ENCODE measurements around the gene GPER1. TPM values are rescaled to one million over a fixed set of nuclear protein-coding genes. Genes with fewer than 3 reads are reported as not detected.

The GPER1 gene
- total and polyA plus RNA-seq, 2 donors: 0.99 to 3.4 TPM

- Histone ChIP-seq H3K9me3 (ENCODE audit: control insufficient read depth in 2 of 2, insufficient read depth in 1 of 2, low read length in 1 of 2) (peaks cover 0 to 4% of the 10 kb centered on the region in 2 donors), H3K4me3 (ENCODE audit: low read length in 2 of 2) (no peak overlapping the region), H3K27ac (ENCODE audit: low read depth in 1 of 2, low read length in 1 of 2) (no peak overlapping the region), H3K4me1 (ENCODE audit: control insufficient read depth in 2 of 2, insufficient read depth in 2 of 2, low read length in 2 of 2) (peaks cover 0 to 3% of the 10 kb centered on the region in 2 donors), H3K36me3 (ENCODE audit: control insufficient read depth in 2 of 2, insufficient read depth in 2 of 2, low read length in 1 of 2) (peaks cover 0 to 7% of the 10 kb centered on the region in 2 donors), H3K27me3 (ENCODE audit: control insufficient read depth in 2 of 2, insufficient read depth in 1 of 2, low read length in 1 of 2) (no peaks in the 10 kb centered on the region)
- 94% methylated on average over 23 of the region's 23 CpGs for WGBS
- no peak for DNase-seq (ENCODE audit: low read depth in 6 of 9, low spot score in 9 of 9)
Observed at GRCh38 chr7:1124816-1125602, 37.1 kb downstream of the GPER1 start.

DNA sequence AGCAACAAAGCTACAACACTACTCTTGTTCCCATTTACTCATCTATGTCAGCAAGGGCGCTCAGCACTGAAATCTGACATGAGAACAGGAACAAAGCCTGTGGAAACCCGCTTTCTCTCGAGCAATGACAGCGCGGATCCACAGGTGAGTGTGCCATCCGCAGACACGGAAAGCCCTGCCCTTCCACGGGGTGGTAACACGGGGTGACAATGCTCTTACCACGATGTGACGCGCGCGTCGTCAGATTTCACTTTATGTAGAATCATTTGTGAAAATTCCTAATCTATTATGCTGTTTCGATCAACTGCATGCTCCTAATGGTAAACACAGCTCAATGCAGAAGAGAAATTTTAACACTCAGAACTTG lies 37.7 kb downstream of the GPER1 start:
- DNase-seq (ENCODE audit: low read depth in 6 of 9, low spot score in 9 of 9): no peak
- peaks cover 0 to 4% of the 10 kb centered on the region in 2 donors for H3K9me3 ChIP-seq (ENCODE audit: control insufficient read depth in 2 of 2, insufficient read depth in 1 of 2, low read length in 1 of 2)
- peaks cover 0 to 7% of the 10 kb centered on the region in 2 donors for H3K36me3 ChIP-seq (ENCODE audit: control insufficient read depth in 2 of 2, insufficient read depth in 2 of 2, low read length in 1 of 2)
- peaks cover 0 to 3% of the 10 kb centered on the region in 2 donors for H3K4me1 ChIP-seq (ENCODE audit: control insufficient read depth in 2 of 2, insufficient read depth in 2 of 2, low read length in 2 of 2)
- no peak overlapping the region for H3K4me3 ChIP-seq (ENCODE audit: low read length in 2 of 2)
- H3K27me3 ChIP-seq (ENCODE audit: control insufficient read depth in 2 of 2, insufficient read depth in 1 of 2, low read length in 1 of 2): no peaks in the 10 kb centered on the region
- H3K27ac ChIP-seq (ENCODE audit: low read depth in 1 of 2, low read length in 1 of 2): no peak overlapping the region
- 98% methylated on average over 16 of the region's 16 CpGs for WGBS

GRCh38 chr7:1127001-1127400 lies 39.1 kb downstream of the GPER1 start:
- DNase-seq (ENCODE audit: low read depth in 6 of 9, low spot score in 9 of 9): no peak
- Histone ChIP-seq H3K4me3 (ENCODE audit: low read length in 2 of 2) (no peak overlapping the region), H3K9me3 (ENCODE audit: control insufficient read depth in 2 of 2, insufficient read depth in 1 of 2, low read length in 1 of 2) (no peaks in the 10 kb centered on the region), H3K27me3 (ENCODE audit: control insufficient read depth in 2 of 2, insufficient read depth in 1 of 2, low read length in 1 of 2) (no peaks in the 10 kb centered on the region), H3K4me1 (ENCODE audit: control insufficient read depth in 2 of 2, insufficient read depth in 2 of 2, low read length in 2 of 2) (peaks cover 0 to 3% of the 10 kb centered on the region in 2 donors), H3K27ac (ENCODE audit: low read depth in 1 of 2, low read length in 1 of 2) (no peak overlapping the region), H3K36me3 (ENCODE audit: control insufficient read depth in 2 of 2, insufficient read depth in 2 of 2, low read length in 1 of 2) (peaks cover 0 to 7% of the 10 kb centered on the region in 2 donors)
- 93% methylated on average over 7 of the region's 7 CpGs for WGBS

- no peak overlapping the region for H3K4me3 ChIP-seq (ENCODE audit: low read length in 2 of 2)
- H3K4me1 ChIP-seq (ENCODE audit: control insufficient read depth in 2 of 2, insufficient read depth in 2 of 2, low read length in 2 of 2): no peaks in the 10 kb centered on the region
- no peaks in the 10 kb centered on the region for H3K9me3 ChIP-seq (ENCODE audit: control insufficient read depth in 2 of 2, insufficient read depth in 1 of 2, low read length in 1 of 2)
- H3K36me3 ChIP-seq (ENCODE audit: control insufficient read depth in 2 of 2, insufficient read depth in 2 of 2, low read length in 1 of 2): peaks cover 0 to 7% of the 10 kb centered on the region in 2 donors
- no peak overlapping the region for H3K27ac ChIP-seq (ENCODE audit: low read depth in 1 of 2, low read length in 1 of 2)
- no peaks in the 10 kb centered on the region for H3K27me3 ChIP-seq (ENCODE audit: control insufficient read depth in 2 of 2, insufficient read depth in 1 of 2, low read length in 1 of 2)
- 98% methylated on average over 13 of the region's 13 CpGs for WGBS
- no peak for DNase-seq (ENCODE audit: low read depth in 6 of 9, low spot score in 9 of 9)
Observed at GRCh38 chr7:1129431-1129830, 41.5 kb downstream of the GPER1 start.

- Histone ChIP-seq H3K27ac (ENCODE audit: low read depth in 1 of 2, low read length in 1 of 2) (no peak overlapping the region), H3K36me3 (ENCODE audit: control insufficient read depth in 2 of 2, insufficient read depth in 2 of 2, low read length in 1 of 2) (peaks cover 0 to 7% of the 10 kb centered on the region in 2 donors), H3K4me1 (ENCODE audit: control insufficient read depth in 2 of 2, insufficient read depth in 2 of 2, low read length in 2 of 2) (no peaks in the 10 kb centered on the region), H3K27me3 (ENCODE audit: control insufficient read depth in 2 of 2, insufficient read depth in 1 of 2, low read length in 1 of 2) (no peaks in the 10 kb centered on the region), H3K9me3 (ENCODE audit: control insufficient read depth in 2 of 2, insufficient read depth in 1 of 2, low read length in 1 of 2) (no peaks in the 10 kb centered on the region), H3K4me3 (ENCODE audit: low read length in 2 of 2) (no peak overlapping the region)
- no peak for DNase-seq (ENCODE audit: low read depth in 6 of 9, low spot score in 9 of 9)
- WGBS: 97% methylated on average over 26 of the region's 26 CpGs
Observed at GRCh38 chr7:1130021-1130990, 42.4 kb downstream of the GPER1 start.

DNA sequence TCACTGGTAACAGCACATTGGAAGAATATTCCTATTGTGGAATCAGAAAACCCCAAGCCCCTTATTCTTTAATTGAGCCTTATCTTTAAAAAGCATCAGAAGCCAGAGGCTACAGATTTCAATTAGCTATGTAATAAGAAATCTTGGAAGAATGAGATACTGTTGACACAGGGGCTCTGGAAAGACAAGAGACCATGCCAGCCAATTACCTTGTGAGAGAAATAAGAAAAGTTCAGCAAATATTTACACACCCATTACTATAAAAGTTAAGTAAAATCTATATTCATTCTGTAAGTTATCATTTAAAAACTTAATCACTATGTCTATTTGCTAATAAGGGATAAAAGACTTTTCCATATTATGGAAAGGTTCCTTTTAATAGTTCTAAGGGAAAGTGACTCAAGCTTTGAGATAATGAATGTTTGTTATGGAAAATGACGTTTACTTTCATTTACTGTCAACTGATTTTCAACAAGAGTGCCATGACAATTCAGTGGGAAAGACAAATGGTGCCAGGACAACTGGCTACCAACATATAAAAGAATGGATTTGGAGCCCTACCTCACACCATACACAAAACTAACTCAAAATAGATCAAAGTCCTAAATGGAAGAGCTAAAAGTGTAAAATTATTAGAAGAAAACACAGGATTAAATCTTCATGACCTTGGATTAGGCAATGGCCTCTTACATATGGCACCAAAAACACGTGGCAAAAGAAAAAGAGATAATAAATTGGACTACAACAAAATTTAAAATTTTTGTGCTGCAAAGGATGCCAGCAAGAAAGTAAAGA lies 43.8 kb downstream of the GPER1 start:
- no peak overlapping the region for H3K27ac ChIP-seq (ENCODE audit: low read depth in 1 of 2, low read length in 1 of 2)
- 96% methylated on average over 2 of the region's 2 CpGs for WGBS
- H3K27me3 ChIP-seq (ENCODE audit: control insufficient read depth in 2 of 2, insufficient read depth in 1 of 2, low read length in 1 of 2): no peaks in the 10 kb centered on the region
- no peak for DNase-seq (ENCODE audit: low read depth in 6 of 9, low spot score in 9 of 9)
- peaks cover 0 to 4% of the 10 kb centered on the region in 2 donors for H3K36me3 ChIP-seq (ENCODE audit: control insufficient read depth in 2 of 2, insufficient read depth in 2 of 2, low read length in 1 of 2)
- no peak overlapping the region for H3K4me3 ChIP-seq (ENCODE audit: low read length in 2 of 2)
- peaks cover under 1 to 1% of the 10 kb centered on the region in 2 donors for H3K4me1 ChIP-seq (ENCODE audit: control insufficient read depth in 2 of 2, insufficient read depth in 2 of 2, low read length in 2 of 2)
- no peaks in the 10 kb centered on the region for H3K9me3 ChIP-seq (ENCODE audit: control insufficient read depth in 2 of 2, insufficient read depth in 1 of 2, low read length in 1 of 2)

DNA sequence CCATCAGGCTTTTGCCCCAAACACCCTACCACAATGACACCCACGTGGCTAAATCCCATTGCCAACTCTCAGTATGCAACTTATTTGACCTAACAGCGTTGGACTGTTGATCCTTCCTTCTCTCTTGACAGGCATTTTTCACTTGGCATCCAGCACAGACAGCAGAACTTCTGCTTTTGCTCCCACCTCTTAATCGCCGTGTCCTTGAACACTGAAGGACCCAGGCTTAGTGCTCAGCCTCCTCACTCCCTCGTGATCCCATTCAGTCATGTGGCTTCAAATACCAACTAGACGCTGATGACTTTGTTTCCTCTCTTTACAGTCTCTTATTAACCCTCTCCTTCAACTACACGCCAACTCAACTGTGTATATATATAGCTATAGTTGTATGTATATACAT lies 47.0 kb downstream of the GPER1 start:
- 97% methylated on average over 7 of the region's 7 CpGs for WGBS
- Histone ChIP-seq H3K4me1 (ENCODE audit: control insufficient read depth in 2 of 2, insufficient read depth in 2 of 2, low read length in 2 of 2) (peaks cover 13 to 16% of the 10 kb centered on the region in 2 donors), H3K27ac (ENCODE audit: low read depth in 1 of 2, low read length in 1 of 2) (no peak overlapping the region), H3K9me3 (ENCODE audit: control insufficient read depth in 2 of 2, insufficient read depth in 1 of 2, low read length in 1 of 2) (no peaks in the 10 kb centered on the region), H3K27me3 (ENCODE audit: control insufficient read depth in 2 of 2, insufficient read depth in 1 of 2, low read length in 1 of 2) (no peaks in the 10 kb centered on the region), H3K4me3 (ENCODE audit: low read length in 2 of 2) (no peak overlapping the region), H3K36me3 (ENCODE audit: control insufficient read depth in 2 of 2, insufficient read depth in 2 of 2, low read length in 1 of 2) (no peaks in the 10 kb centered on the region)
- DNase-seq (ENCODE audit: low read depth in 6 of 9, low spot score in 9 of 9): no peak

GRCh38 chr7:1136841-1137516 lies 49.1 kb downstream of the GPER1 start:
- Histone ChIP-seq H3K4me1 (ENCODE audit: control insufficient read depth in 2 of 2, insufficient read depth in 2 of 2, low read length in 2 of 2) (peaks cover 13 to 16% of the 10 kb centered on the region in 2 donors), H3K27me3 (ENCODE audit: control insufficient read depth in 2 of 2, insufficient read depth in 1 of 2, low read length in 1 of 2) (no peaks in the 10 kb centered on the region), H3K9me3 (ENCODE audit: control insufficient read depth in 2 of 2, insufficient read depth in 1 of 2, low read length in 1 of 2) (no peaks in the 10 kb centered on the region), H3K27ac (ENCODE audit: low read depth in 1 of 2, low read length in 1 of 2) (no peak overlapping the region), H3K4me3 (ENCODE audit: low read length in 2 of 2) (peak overlapping the region in 1 of 2 donors; percentile 57), H3K36me3 (ENCODE audit: control insufficient read depth in 2 of 2, insufficient read depth in 2 of 2, low read length in 1 of 2) (no peaks in the 10 kb centered on the region)
- WGBS: 42% methylated on average over 9 of the region's 9 CpGs
- peak in 2 of 9 donors; percentile 8 to 30 for DNase-seq (ENCODE audit: low read depth in 6 of 9, low spot score in 9 of 9)

Measured in thymus (tissue), 11 donors.